Naive B cell (primary cell): Measurements from ENCODE around the gene KIRREL3. TPM values are rescaled to one million over a fixed set of nuclear protein-coding genes. Genes with fewer than 3 reads are reported as not detected.
A peak's percentile ranks its signal among the peaks of the same experiment; 100 is the strongest.

Experiments used
- ATAC-seq, 2 donors: fragments of 150-1000 bp; cut with Tn5 transposase; 2 replicates each; pipeline ENCODE4 v1.10.0; 2021; ENCODE audit warnings: low read depth in 2 of 2, mild to moderate bottlenecking in 2 of 2, moderate library complexity in 2 of 2
- DNase-seq: peaks from one replicate; pipeline ENCODE4 v3.0.0; 2022
- H3K27ac Mint-ChIP-seq, 6 donors: one replicate each; pipeline ENCODE4 v1.8.0; 2020 to 2022; ENCODE audit warnings: mild to moderate bottlenecking in 6 of 6, mixed read lengths in 6 of 6, moderate library complexity in 5 of 6, inconsistent platforms in 2 of 6
- H3K27me3 Mint-ChIP-seq, 3 donors: one replicate each; pipeline ENCODE4 v1.8.0; 2021 to 2022; ENCODE audit warnings: mixed read lengths in 3 of 3, mild to moderate bottlenecking in 1 of 3
- H3K36me3 Mint-ChIP-seq, 2 donors: one replicate each; pipeline ENCODE4 v1.8.0; 2020 to 2022; ENCODE audit warnings: mixed read lengths in 2 of 2, inconsistent platforms in 1 of 2, mild to moderate bottlenecking in 1 of 2
- H3K4me1 Mint-ChIP-seq, 3 donors: one replicate each; pipeline ENCODE4 v1.8.0; 2020 to 2022; ENCODE audit warnings: mixed read lengths in 3 of 3, inconsistent platforms in 1 of 3, mild to moderate bottlenecking in 1 of 3, moderate library complexity in 1 of 3
- H3K4me3 Mint-ChIP-seq, 8 donors: one replicate each; pipeline ENCODE4 v1.8.0; 2020 to 2022; ENCODE audit warnings: mild to moderate bottlenecking in 8 of 8, mixed read lengths in 8 of 8, moderate library complexity in 8 of 8, inconsistent platforms in 2 of 8
- H3K9me3 Mint-ChIP-seq, 7 donors: one replicate each; pipeline ENCODE4 v1.8.0; 2020 to 2022; ENCODE audit warnings: mixed read lengths in 7 of 7, mild to moderate bottlenecking in 5 of 7, inconsistent platforms in 2 of 7, moderate library complexity in 1 of 7
- polyA plus RNA-seq, 6 donors: library from polyadenylated mRNA; unstranded; fragments of 300-500 nt; fragmentation: Illumina TruSeq; gene quantifications; one replicate each; pipeline ENCODE4 v1.2.3, GENCODE V29; 2021; ENCODE audit warnings: low read depth in 6 of 6

Gene KIRREL3
- polyA plus RNA-seq, 6 donors from 2014 or later, result not detected

- DNase-seq (no peak), ATAC-seq (no peak)
- Mint-ChIP-seq H3K27me3 (peaks cover 0 to 4% (median 0%) of the 10 kb centered on the region in 3 donors), H3K27ac (no peak overlapping the region), H3K4me1 (no peaks in the 10 kb centered on the region), H3K4me3 (no peak overlapping the region), H3K36me3 (no peaks in the 10 kb centered on the region), H3K9me3 (peaks cover 0 to 5% (median 0%) of the 10 kb centered on the region in 7 donors)
Measured at GRCh38 chr11:126886085-126886484, 114.5 kb downstream of the KIRREL3 start.

GRCh38 chr11:126884594-126884993, 116.0 kb downstream of the KIRREL3 start:
- no peak overlapping the region for H3K4me3 Mint-ChIP-seq
- H3K4me1 Mint-ChIP-seq, result no peaks in the 10 kb centered on the region
- no peaks in the 10 kb centered on the region for H3K36me3 Mint-ChIP-seq
- H3K9me3 Mint-ChIP-seq, result peaks cover 0 to 5% (median 0%) of the 10 kb centered on the region in 7 donors
- ATAC-seq (no peak), DNase-seq (no peak)
- H3K27me3 Mint-ChIP-seq, result peaks cover 0 to 8% (median 0%) of the 10 kb centered on the region in 3 donors
- no peak overlapping the region for H3K27ac Mint-ChIP-seq

- peaks cover 0 to 8% (median 0%) of the 10 kb centered on the region in 3 donors for H3K27me3 Mint-ChIP-seq
- H3K4me3 Mint-ChIP-seq, result no peak overlapping the region
- DNase-seq (no peak), ATAC-seq (no peak)
- H3K36me3 Mint-ChIP-seq, result no peaks in the 10 kb centered on the region
- H3K27ac Mint-ChIP-seq, result no peak overlapping the region
- no peaks in the 10 kb centered on the region for H3K4me1 Mint-ChIP-seq
- H3K9me3 Mint-ChIP-seq, result peaks cover 0 to 7% (median 0%) of the 10 kb centered on the region in 7 donors
Measured at GRCh38 chr11:126884192-126884591, 116.4 kb downstream of the KIRREL3 start.

GRCh38 chr11:126880872-126881271, 119.7 kb downstream of the KIRREL3 start:
- ATAC-seq (no peak), DNase-seq (no peak)
- Mint-ChIP-seq H3K27me3 (peaks cover 0 to 9% (median 5%) of the 10 kb centered on the region in 3 donors), H3K9me3 (peaks cover 0 to 7% (median 0%) of the 10 kb centered on the region in 7 donors), H3K4me3 (peak overlapping the region in 1 of 8 donors; percentile 21), H3K4me1 (no peaks in the 10 kb centered on the region), H3K27ac (no peak overlapping the region), H3K36me3 (no peaks in the 10 kb centered on the region)

GRCh38 chr11:126879516-126879915, 121.1 kb downstream of the KIRREL3 start:
- no peaks in the 10 kb centered on the region for H3K4me1 Mint-ChIP-seq
- DNase-seq (no peak), ATAC-seq (no peak)
- H3K4me3 Mint-ChIP-seq, result no peak overlapping the region
- H3K36me3 Mint-ChIP-seq, result no peaks in the 10 kb centered on the region
- H3K9me3 Mint-ChIP-seq, result peaks cover 0 to 5% (median 0%) of the 10 kb centered on the region in 7 donors
- no peak overlapping the region for H3K27ac Mint-ChIP-seq
- H3K27me3 Mint-ChIP-seq, result peaks cover 0 to 11% (median 8%) of the 10 kb centered on the region in 3 donors

- no peak overlapping the region for H3K4me3 Mint-ChIP-seq
- peaks cover 0 to 4% (median 0%) of the 10 kb centered on the region in 7 donors for H3K9me3 Mint-ChIP-seq
- H3K36me3 Mint-ChIP-seq, result no peaks in the 10 kb centered on the region
- H3K27ac Mint-ChIP-seq, result no peak overlapping the region
- no peak for DNase-seq
- no peak for ATAC-seq
- H3K27me3 Mint-ChIP-seq, result peaks cover 0 to 11% (median 8%) of the 10 kb centered on the region in 3 donors
- no peaks in the 10 kb centered on the region for H3K4me1 Mint-ChIP-seq
Measured at GRCh38 chr11:126878913-126879482, 121.6 kb downstream of the KIRREL3 start.

GRCh38 chr11:126874831-126875230, 125.7 kb downstream of the KIRREL3 start:
- Mint-ChIP-seq H3K4me3 (no peak overlapping the region), H3K27ac (no peak overlapping the region), H3K4me1 (no peaks in the 10 kb centered on the region), H3K9me3 (peaks cover 0 to 11% (median 0%) of the 10 kb centered on the region in 7 donors), H3K36me3 (no peaks in the 10 kb centered on the region), H3K27me3 (peaks cover 0 to 11% (median 8%) of the 10 kb centered on the region in 3 donors)
- ATAC-seq (no peak), DNase-seq (no peak)

GRCh38 chr11:126874276-126874675, 126.3 kb downstream of the KIRREL3 start:
- Mint-ChIP-seq H3K36me3 (no peaks in the 10 kb centered on the region), H3K4me3 (no peak overlapping the region), H3K9me3 (peaks cover 0 to 11% (median 0%) of the 10 kb centered on the region in 7 donors), H3K4me1 (no peaks in the 10 kb centered on the region), H3K27me3 (peaks cover 0 to 11% (median 8%) of the 10 kb centered on the region in 3 donors), H3K27ac (no peak overlapping the region)
- ATAC-seq (no peak), DNase-seq (no peak)

GRCh38 chr11:126871792-126872191, 128.8 kb downstream of the KIRREL3 start:
- H3K36me3 Mint-ChIP-seq, result no peaks in the 10 kb centered on the region
- H3K27me3 Mint-ChIP-seq, result peaks cover 0 to 13% (median 8%) of the 10 kb centered on the region in 3 donors
- ATAC-seq (no peak), DNase-seq (no peak)
- no peak overlapping the region for H3K4me3 Mint-ChIP-seq
- H3K27ac Mint-ChIP-seq, result no peak overlapping the region
- peaks cover 0 to 13% (median 0%) of the 10 kb centered on the region in 7 donors for H3K9me3 Mint-ChIP-seq
- H3K4me1 Mint-ChIP-seq, result no peaks in the 10 kb centered on the region

GRCh38 chr11:126870021-126870420, 130.5 kb downstream of the KIRREL3 start:
- Mint-ChIP-seq H3K27me3 (peaks cover 0 to 19% (median 6%) of the 10 kb centered on the region in 3 donors), H3K9me3 (peaks cover 0 to 11% (median 0%) of the 10 kb centered on the region in 7 donors), H3K4me1 (no peaks in the 10 kb centered on the region), H3K27ac (no peak overlapping the region), H3K4me3 (no peak overlapping the region), H3K36me3 (no peaks in the 10 kb centered on the region)
- ATAC-seq, result no peak
- DNase-seq, result no peak

- Mint-ChIP-seq H3K27me3 (peaks cover 0 to 24% (median 5%) of the 10 kb centered on the region in 3 donors), H3K9me3 (peaks cover 0 to 11% (median 0%) of the 10 kb centered on the region in 7 donors), H3K4me1 (no peaks in the 10 kb centered on the region), H3K4me3 (no peak overlapping the region), H3K27ac (no peak overlapping the region), H3K36me3 (no peaks in the 10 kb centered on the region)
- ATAC-seq (no peak), DNase-seq (no peak)
Measured at GRCh38 chr11:126868741-126869140, 131.8 kb downstream of the KIRREL3 start.

GRCh38 chr11:126864934-126865333, 135.6 kb downstream of the KIRREL3 start:
- Mint-ChIP-seq H3K9me3 (peaks cover 0 to 12% (median 2%) of the 10 kb centered on the region in 7 donors), H3K27ac (no peak overlapping the region), H3K4me1 (peaks cover 0 to 4% (median 0%) of the 10 kb centered on the region in 3 donors), H3K4me3 (no peak overlapping the region), H3K27me3 (peaks cover 0 to 25% (median 5%) of the 10 kb centered on the region in 3 donors), H3K36me3 (no peaks in the 10 kb centered on the region)
- ATAC-seq (no peak), DNase-seq (no peak)

- ATAC-seq (no peak), DNase-seq (no peak)
- Mint-ChIP-seq H3K36me3 (no peaks in the 10 kb centered on the region), H3K9me3 (peaks cover 0 to 15% (median 2%) of the 10 kb centered on the region in 7 donors), H3K27ac (peak overlapping the region in 1 of 6 donors; percentile 56), H3K4me1 (peaks cover 0 to 4% (median 0%) of the 10 kb centered on the region in 3 donors), H3K4me3 (no peak overlapping the region), H3K27me3 (peaks cover 0 to 22% (median 5%) of the 10 kb centered on the region in 3 donors)
Measured at GRCh38 chr11:126863294-126863997, 137.1 kb downstream of the KIRREL3 start.
